ENCODE results near the gene LGR6.

Gene LGR6

DNA sequence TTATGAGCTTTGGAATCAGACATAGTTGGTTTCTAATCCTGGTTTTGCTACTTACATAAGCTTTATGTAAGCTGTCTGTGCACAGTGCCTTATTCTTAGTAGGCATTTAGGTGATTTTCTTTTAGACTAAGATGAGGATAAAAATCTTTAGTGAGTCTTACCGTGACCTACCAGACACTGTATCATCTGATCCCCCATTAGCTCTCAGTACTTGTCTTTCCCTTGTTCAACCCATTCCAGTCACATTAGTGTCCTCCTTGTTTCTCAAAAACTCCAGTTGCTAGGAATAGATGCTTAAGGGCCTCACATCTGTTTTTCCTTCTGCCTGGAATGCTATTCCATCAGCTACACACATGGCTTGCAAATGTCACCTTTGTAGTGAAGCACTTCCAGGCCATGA is 173.7 kb downstream of the LGR6 start:
- DNase-seq (ENCODE audit: extremely low read depth in 1 of 2, low read depth in 1 of 2) = no peak

Measured in stimulated activated CD8-positive, alpha-beta memory T cell treated with anti-CD3 and anti-CD28 coated beads, Interleukin-7, amount 100 ng/mL, for 48 hours (primary cell).